Activated CD4-positive, alpha-beta T cell treated with anti-CD3 and anti-CD28 coated beads for 1 hour (primary cell): ENCODE data around the gene SLC25A1.
A peak's percentile ranks its signal among the peaks of the same experiment; 100 is the strongest.

ENCODE experiments used
- DNase-seq: peaks from one replicate; pipeline ENCODE4 v3.0.0-alpha.2; 2020

SLC25A1 gene

GRCh38 chr22:19180234-19180633 is 1.7 kb upstream of the SLC25A1 start:
- DNase-seq, result no peak

- no peak for DNase-seq
Observed at GRCh38 chr22:19179497-19180048, 1.0 kb upstream of the SLC25A1 start.

- peak; percentile 29 for DNase-seq
Observed at GRCh38 chr22:19178065-19178656, 375 bp downstream of the SLC25A1 start.

- no peak for DNase-seq
Observed at GRCh38 chr22:19177164-19178064, 1.1 kb downstream of the SLC25A1 start.

GRCh38 chr22:19176732-19177131 is 1.8 kb downstream of the SLC25A1 start:
- no peak for DNase-seq

- DNase-seq, result no peak
Observed at GRCh38 chr22:19176175-19176643, 2.3 kb downstream of the SLC25A1 start.

- DNase-seq, result no peak
Observed at GRCh38 chr22:19175602-19176174, 2.8 kb downstream of the SLC25A1 start.

- no peak for DNase-seq
Observed at GRCh38 chr22:19175026-19175601, 3.4 kb downstream of the SLC25A1 start.

- DNase-seq, result no peak
Observed at GRCh38 chr22:19174106-19175025, 4.2 kb downstream of the SLC25A1 start.

GRCh38 chr22:19173047-19174035 is 5.2 kb downstream of the SLC25A1 start:
- no peak for DNase-seq

- DNase-seq, result no peak
Observed at GRCh38 chr22:19172213-19173046, 6.1 kb downstream of the SLC25A1 start.

GRCh38 chr22:19169947-19170318 is 8.6 kb downstream of the SLC25A1 start:
- no peak for DNase-seq

GRCh38 chr22:19169002-19169946 is 9.3 kb downstream of the SLC25A1 start:
- no peak for DNase-seq

GRCh38 chr22:19168088-19168890 is 10.2 kb downstream of the SLC25A1 start:
- DNase-seq, result no peak

- no peak for DNase-seq
Observed at GRCh38 chr22:19167106-19167869, 11.2 kb downstream of the SLC25A1 start.

GRCh38 chr22:19166421-19166820 is 12.1 kb downstream of the SLC25A1 start:
- DNase-seq, result no peak

GRCh38 chr22:19164425-19164824 is 14.1 kb downstream of the SLC25A1 start:
- DNase-seq, result no peak
